ENCODE results near the gene PUDP. TPM values are rescaled to one million over a fixed set of nuclear protein-coding genes. Genes with fewer than 3 reads are reported as not detected.

The PUDP gene
- total and polyA plus RNA-seq, 2 experiments from 2014 or later = 22.6 to 32.8 TPM

DNA sequence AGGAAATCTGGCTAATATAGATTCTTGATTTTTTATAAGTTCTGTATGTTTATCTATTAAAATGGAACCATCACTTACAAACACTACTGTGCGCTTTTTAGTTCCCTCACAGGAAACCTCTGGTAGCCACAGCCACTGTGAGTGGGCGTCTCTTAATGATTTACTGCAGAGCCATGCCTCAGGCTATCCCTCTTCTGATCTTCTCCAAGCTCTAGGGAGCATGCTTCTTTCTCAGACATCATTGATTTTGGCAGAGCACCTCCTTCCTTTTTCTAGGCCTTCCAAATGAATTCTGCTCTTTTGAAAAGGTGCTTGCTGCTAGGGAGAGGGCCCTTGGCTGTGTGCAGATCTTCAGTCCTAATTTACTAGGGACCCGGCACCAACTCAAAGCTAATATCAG, 61.6 kb downstream of the PUDP start:
- no peaks in the 10 kb centered on the region for H3K79me2 ChIP-seq
- no peaks in the 10 kb centered on the region for H3K36me3 ChIP-seq (replicated peaks; ENCODE audit: insufficient read depth, low read depth)
- no peaks in the 10 kb centered on the region for H4K20me1 ChIP-seq (ENCODE audit: insufficient read depth, poor library complexity, severe bottlenecking)
- no peak overlapping the region for H3K4me3 ChIP-seq
- no peaks in the 10 kb centered on the region for H3K27me3 ChIP-seq
- no peak overlapping the region for H2AFZ ChIP-seq
- H3K4me2 ChIP-seq = no peak overlapping the region
- 74% methylated on average over 3 of the region's 3 CpGs for WGBS (ENCODE audit: low lambda C conversion rate, missing lambda C conversion rate)
- H3K9me2 ChIP-seq (replicated peaks; ENCODE audit: insufficient read depth) = no peaks in the 10 kb centered on the region
- H3K27ac ChIP-seq = no peak overlapping the region
- no peak for DNase-seq (ENCODE audit: low spot score)
- no peaks in the 10 kb centered on the region for H3K9me3 ChIP-seq (ENCODE audit: low read depth)
- H3K4me1 ChIP-seq (ENCODE audit: insufficient read depth) = no peaks in the 10 kb centered on the region
- no peak for TF ChIP-seq EZH2phosphoT487 (IDR thresholded peaks at IDR 0.05; ENCODE audit: low read depth, severe bottlenecking, unreplicated experiment)
- TF ChIP-seq, protein P1, sequence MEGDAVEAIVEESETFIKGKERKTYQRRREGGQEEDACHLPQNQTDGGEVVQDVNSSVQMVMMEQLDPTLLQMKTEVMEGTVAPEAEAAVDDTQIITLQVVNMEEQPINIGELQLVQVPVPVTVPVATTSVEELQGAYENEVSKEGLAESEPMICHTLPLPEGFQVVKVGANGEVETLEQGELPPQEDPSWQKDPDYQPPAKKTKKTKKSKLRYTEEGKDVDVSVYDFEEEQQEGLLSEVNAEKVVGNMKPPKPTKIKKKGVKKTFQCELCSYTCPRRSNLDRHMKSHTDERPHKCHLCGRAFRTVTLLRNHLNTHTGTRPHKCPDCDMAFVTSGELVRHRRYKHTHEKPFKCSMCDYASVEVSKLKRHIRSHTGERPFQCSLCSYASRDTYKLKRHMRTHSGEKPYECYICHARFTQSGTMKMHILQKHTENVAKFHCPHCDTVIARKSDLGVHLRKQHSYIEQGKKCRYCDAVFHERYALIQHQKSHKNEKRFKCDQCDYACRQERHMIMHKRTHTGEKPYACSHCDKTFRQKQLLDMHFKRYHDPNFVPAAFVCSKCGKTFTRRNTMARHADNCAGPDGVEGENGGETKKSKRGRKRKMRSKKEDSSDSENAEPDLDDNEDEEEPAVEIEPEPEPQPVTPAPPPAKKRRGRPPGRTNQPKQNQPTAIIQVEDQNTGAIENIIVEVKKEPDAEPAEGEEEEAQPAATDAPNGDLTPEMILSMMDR (IDR thresholded peaks at IDR 0.05; ENCODE audit: poor library complexity) = no peak
- no peak for TF ChIP-seq EZH2 (IDR thresholded peaks at IDR 0.05; ENCODE audit: borderline replicate concordance)

DNA sequence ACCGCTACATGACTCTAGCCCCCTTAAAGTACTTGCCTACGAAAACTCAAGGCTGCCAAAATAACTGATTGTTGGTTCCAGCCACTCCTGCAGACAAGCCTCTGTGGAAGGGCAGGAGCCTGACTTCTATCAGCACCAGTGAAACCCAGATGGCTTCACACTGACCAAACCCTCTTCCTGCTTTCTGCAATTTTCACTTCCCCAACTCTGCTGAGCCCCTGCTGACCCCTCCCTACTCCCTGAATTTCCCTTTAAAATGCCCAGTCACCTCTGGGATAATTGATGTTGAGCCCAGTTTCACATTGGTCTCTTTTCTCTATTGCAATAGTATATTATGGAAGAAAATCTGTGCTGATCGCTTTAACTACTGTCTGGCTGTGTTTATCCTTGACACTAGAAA, 62.1 kb downstream of the PUDP start:
- TF ChIP-seq EZH2 (IDR thresholded peaks at IDR 0.05; ENCODE audit: borderline replicate concordance) (no peak), EZH2phosphoT487 (IDR thresholded peaks at IDR 0.05; ENCODE audit: low read depth, severe bottlenecking, unreplicated experiment) (no peak)
- TF ChIP-seq, protein P1 (IDR thresholded peaks at IDR 0.05; ENCODE audit: poor library complexity) = no peak
- Histone ChIP-seq H3K27me3 (no peaks in the 10 kb centered on the region), H3K4me1 (ENCODE audit: insufficient read depth) (no peaks in the 10 kb centered on the region), H2AFZ (no peak overlapping the region), H3K9me2 (replicated peaks; ENCODE audit: insufficient read depth) (no peaks in the 10 kb centered on the region), H3K4me2 (no peak overlapping the region), H3K4me3 (no peak overlapping the region), H3K27ac (no peak overlapping the region), H4K20me1 (ENCODE audit: insufficient read depth, poor library complexity, severe bottlenecking) (no peaks in the 10 kb centered on the region), H3K79me2 (no peaks in the 10 kb centered on the region), H3K9me3 (ENCODE audit: low read depth) (no peaks in the 10 kb centered on the region), H3K36me3 (replicated peaks; ENCODE audit: insufficient read depth, low read depth) (no peaks in the 10 kb centered on the region)
- 80% methylated on average over 3 of the region's 3 CpGs for WGBS (ENCODE audit: low lambda C conversion rate, missing lambda C conversion rate)
- no peak for DNase-seq (ENCODE audit: low spot score)

DNA sequence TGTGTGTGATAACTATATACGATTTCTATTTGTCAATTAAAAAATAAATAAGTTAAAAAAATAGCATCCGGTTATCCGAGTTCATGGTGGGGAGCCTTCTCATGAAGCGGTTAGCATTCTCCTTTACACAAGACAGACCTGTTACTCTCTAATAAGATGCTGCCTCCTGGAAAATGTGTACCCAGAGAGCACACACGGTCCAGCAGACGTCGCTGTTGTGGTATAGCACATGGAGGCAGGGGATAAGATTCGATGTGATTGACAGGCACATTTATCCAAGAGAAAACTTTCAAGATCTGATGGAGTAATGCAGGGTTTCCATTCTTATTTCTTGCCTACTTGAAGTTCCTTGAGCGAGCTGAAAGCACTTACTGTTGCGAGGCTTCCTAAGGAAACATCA, 63.1 kb downstream of the PUDP start:
- Histone ChIP-seq H4K20me1 (ENCODE audit: insufficient read depth, poor library complexity, severe bottlenecking) (no peaks in the 10 kb centered on the region), H3K4me3 (no peak overlapping the region), H2AFZ (no peak overlapping the region), H3K27ac (no peak overlapping the region), H3K9me2 (replicated peaks; ENCODE audit: insufficient read depth) (no peaks in the 10 kb centered on the region), H3K79me2 (no peaks in the 10 kb centered on the region), H3K36me3 (replicated peaks; ENCODE audit: insufficient read depth, low read depth) (no peaks in the 10 kb centered on the region), H3K4me2 (no peak overlapping the region), H3K9me3 (ENCODE audit: low read depth) (no peaks in the 10 kb centered on the region), H3K27me3 (no peaks in the 10 kb centered on the region), H3K4me1 (ENCODE audit: insufficient read depth) (no peaks in the 10 kb centered on the region)
- WGBS (ENCODE audit: low lambda C conversion rate, missing lambda C conversion rate) = 86% methylated on average over 10 of the region's 10 CpGs
- no peak for DNase-seq (ENCODE audit: low spot score)
- TF ChIP-seq EZH2phosphoT487 (IDR thresholded peaks at IDR 0.05; ENCODE audit: low read depth, severe bottlenecking, unreplicated experiment) (no peak), EZH2 (IDR thresholded peaks at IDR 0.05; ENCODE audit: borderline replicate concordance) (no peak)
- TF ChIP-seq, protein P1 (IDR thresholded peaks at IDR 0.05; ENCODE audit: poor library complexity) = no peak
